ENCODE measurements around the gene VEPH1.

The VEPH1 gene

DNA sequence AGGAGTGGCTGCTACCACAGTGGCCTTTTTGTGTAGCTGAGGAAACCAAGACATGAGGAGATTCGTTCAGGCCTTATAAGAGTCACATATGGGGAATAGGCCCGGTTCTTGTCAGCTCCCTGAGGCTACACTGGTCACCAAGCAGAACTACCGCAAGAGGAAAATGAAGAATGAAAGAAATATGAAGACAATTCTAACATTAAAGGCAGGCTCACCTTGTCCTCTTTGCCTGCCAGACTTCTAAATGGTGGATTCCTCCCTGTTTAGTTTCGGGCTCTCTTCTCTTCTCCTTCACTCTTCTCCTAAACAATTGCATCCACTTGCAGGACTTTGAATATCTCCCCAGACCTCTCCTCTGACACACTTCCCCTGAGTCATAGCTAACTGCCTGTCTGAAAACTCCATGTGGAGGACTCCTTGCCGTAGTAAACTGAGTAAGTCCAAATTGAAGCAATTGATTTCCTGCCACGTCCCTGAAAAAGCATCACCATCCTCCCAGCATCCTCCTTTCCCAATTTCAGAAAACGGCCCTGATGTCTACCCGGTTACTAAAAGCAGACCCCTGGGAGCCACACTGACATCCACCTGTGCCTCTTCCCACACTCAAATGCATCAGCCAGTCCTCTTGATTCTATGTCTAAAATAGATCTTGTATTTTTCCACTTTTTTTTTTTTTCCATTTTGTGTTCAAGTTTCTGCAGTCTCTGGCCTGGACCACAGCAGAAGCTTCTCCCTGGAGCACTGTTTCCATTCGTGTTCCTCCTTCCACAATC, 30.3 kb upstream of the VEPH1 start:
- TF ChIP-seq, protein P1, sequence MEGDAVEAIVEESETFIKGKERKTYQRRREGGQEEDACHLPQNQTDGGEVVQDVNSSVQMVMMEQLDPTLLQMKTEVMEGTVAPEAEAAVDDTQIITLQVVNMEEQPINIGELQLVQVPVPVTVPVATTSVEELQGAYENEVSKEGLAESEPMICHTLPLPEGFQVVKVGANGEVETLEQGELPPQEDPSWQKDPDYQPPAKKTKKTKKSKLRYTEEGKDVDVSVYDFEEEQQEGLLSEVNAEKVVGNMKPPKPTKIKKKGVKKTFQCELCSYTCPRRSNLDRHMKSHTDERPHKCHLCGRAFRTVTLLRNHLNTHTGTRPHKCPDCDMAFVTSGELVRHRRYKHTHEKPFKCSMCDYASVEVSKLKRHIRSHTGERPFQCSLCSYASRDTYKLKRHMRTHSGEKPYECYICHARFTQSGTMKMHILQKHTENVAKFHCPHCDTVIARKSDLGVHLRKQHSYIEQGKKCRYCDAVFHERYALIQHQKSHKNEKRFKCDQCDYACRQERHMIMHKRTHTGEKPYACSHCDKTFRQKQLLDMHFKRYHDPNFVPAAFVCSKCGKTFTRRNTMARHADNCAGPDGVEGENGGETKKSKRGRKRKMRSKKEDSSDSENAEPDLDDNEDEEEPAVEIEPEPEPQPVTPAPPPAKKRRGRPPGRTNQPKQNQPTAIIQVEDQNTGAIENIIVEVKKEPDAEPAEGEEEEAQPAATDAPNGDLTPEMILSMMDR (IDR thresholded peaks at IDR 0.05; ENCODE audit: insufficient read depth, low read length, poor library complexity, severe bottlenecking), result no peak
- Histone ChIP-seq H3K27me3 (replicated peaks; ENCODE audit: control insufficient read depth, insufficient read depth, low read length) (no peaks in the 10 kb centered on the region), H3K36me3 (ENCODE audit: control insufficient read depth, insufficient read depth, low read length) (no peaks in the 10 kb centered on the region), H3K4me3 (replicated peaks; ENCODE audit: low read depth, low read length) (no peak overlapping the region)
- DNase-seq (ENCODE audit: extremely low read depth, insufficient read length), result no peak

DNA sequence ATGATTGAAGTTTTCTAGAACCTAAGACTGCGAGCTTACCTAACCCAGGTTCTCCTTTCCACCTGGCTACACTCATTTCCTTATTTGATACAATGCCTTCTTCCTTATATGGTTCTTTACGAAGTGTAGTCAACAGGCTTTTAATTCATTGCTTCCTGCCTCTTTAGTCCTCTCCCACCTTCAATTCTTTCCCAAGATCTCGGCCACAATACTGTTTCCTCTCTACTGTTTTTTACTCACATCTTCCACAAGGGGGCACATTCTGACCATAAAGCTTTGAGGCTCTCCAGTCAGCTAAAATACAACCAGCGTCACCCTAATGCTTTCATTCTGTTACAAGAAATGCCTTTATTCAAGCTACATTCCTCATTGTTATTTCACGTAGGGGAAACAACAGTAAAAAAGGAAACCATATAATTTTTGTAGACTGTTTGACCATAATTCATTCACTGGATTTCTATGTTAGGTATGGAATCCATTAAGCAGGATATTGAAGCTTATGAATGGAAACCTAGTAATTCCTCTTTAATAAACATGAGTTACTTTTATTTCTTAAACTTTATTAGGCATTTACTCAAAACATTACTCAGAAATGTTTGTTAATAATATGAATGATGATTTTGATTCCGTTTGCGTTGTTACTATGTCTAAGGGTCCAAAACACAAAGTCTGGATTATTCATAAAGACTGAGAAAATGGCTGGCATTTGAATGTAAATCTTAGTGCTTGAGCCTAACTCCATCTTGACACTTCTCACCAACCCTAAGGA, 29.5 kb upstream of the VEPH1 start:
- no peaks in the 10 kb centered on the region for H3K36me3 ChIP-seq (ENCODE audit: control insufficient read depth, insufficient read depth, low read length)
- no peaks in the 10 kb centered on the region for H3K27me3 ChIP-seq (replicated peaks; ENCODE audit: control insufficient read depth, insufficient read depth, low read length)
- H3K4me3 ChIP-seq (replicated peaks; ENCODE audit: low read depth, low read length), result no peak overlapping the region
- DNase-seq (ENCODE audit: extremely low read depth, insufficient read length), result no peak
- TF ChIP-seq, protein P1 (IDR thresholded peaks at IDR 0.05; ENCODE audit: insufficient read depth, low read length, poor library complexity, severe bottlenecking), result peak; percentile 74

DNA sequence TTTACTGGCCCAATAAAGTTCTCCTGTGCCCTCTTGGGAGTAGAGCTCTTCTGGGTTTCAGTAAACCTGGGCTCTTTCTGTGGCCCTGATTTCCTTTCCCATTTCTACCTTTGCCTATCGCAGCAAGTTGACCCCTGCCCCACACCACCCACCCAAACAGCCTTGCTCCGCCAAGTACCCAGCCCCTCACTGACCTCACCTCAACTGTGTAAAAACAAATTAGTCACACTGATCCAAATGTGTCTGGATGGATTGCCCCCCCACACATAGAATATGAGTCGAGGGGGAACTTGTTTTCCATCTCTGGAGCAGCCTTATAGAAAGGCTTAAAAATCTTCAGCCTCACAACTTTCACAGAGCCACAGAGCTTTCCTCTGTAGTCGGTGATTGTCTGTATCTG, 28.6 kb upstream of the VEPH1 start:
- TF ChIP-seq, protein P1 (IDR thresholded peaks at IDR 0.05; ENCODE audit: insufficient read depth, low read length, poor library complexity, severe bottlenecking), result no peak
- Histone ChIP-seq H3K36me3 (ENCODE audit: control insufficient read depth, insufficient read depth, low read length) (no peaks in the 10 kb centered on the region), H3K4me3 (replicated peaks; ENCODE audit: low read depth, low read length) (no peak overlapping the region), H3K27me3 (replicated peaks; ENCODE audit: control insufficient read depth, insufficient read depth, low read length) (no peaks in the 10 kb centered on the region; the same call in 1 of the 2 replicates)
- DNase-seq (ENCODE audit: extremely low read depth, insufficient read length), result no peak

DNA sequence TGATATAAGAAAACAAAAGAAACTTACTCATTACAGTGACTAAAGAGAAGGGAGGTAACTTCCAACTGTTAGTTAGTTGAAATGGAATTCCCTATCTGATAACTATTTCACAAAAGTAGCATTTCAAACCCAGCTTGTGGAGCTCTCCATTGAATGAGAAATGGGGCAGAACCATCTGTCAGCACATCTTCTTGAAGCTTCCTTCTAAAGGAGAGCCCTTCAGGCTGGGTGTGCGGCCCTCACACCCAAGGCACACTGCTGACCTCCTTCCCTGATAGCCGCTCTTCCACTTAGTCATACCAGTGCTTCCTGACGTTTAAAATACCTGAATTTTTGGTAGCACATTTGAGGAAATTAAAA, 28.1 kb upstream of the VEPH1 start:
- H3K4me3 ChIP-seq (replicated peaks; ENCODE audit: low read depth, low read length), result no peak overlapping the region
- no peak for DNase-seq (ENCODE audit: extremely low read depth, insufficient read length)
- H3K36me3 ChIP-seq (ENCODE audit: control insufficient read depth, insufficient read depth, low read length), result no peaks in the 10 kb centered on the region
- TF ChIP-seq, protein P1 (IDR thresholded peaks at IDR 0.05; ENCODE audit: insufficient read depth, low read length, poor library complexity, severe bottlenecking), result no peak
- H3K27me3 ChIP-seq (replicated peaks; ENCODE audit: control insufficient read depth, insufficient read depth, low read length), result no peaks in the 10 kb centered on the region; the same call in 1 of the 2 replicates

DNA sequence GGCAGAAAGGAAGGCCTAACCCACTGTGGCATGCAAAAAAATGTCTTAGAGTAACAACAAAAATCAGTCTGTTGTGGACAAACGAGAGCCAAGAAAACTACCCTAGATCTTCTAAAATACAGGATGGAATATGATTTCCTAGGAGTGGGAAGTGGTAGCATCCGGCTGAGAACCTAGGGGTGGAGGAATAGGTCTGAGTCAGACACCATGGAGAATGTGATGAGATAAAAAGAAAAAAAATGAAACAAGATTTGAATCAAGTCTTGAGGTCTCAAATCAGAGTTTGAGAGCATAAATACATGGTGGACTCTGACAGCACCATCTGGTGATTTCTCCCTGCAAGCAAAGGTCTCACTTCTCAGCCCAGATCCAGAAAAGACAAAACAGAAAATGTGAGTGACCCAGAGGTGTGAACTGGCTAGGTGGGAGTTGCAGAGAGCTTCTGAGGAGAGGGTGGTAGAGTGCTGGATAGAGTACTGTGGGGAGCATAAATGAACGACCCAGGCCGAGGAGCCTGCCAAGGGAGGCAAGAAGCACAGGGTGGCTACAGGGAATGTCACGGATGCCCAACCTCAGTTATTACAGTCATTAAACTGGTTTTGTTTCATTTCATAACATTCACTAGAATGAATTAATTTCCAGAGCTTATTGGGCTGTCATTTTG, 27.6 kb upstream of the VEPH1 start:
- TF ChIP-seq, protein P1 (IDR thresholded peaks at IDR 0.05; ENCODE audit: insufficient read depth, low read length, poor library complexity, severe bottlenecking), result no peak
- Histone ChIP-seq H3K27me3 (replicated peaks; ENCODE audit: control insufficient read depth, insufficient read depth, low read length) (no peaks in the 10 kb centered on the region; the same call in 1 of the 2 replicates), H3K36me3 (ENCODE audit: control insufficient read depth, insufficient read depth, low read length) (no peaks in the 10 kb centered on the region), H3K4me3 (replicated peaks; ENCODE audit: low read depth, low read length) (no peak overlapping the region)
- DNase-seq (ENCODE audit: extremely low read depth, insufficient read length), result no peak

Data from GM06990 (cell line).